ENCODE data around the gene ANTXR1. TPM values are rescaled to one million over a fixed set of nuclear protein-coding genes. Genes with fewer than 3 reads are reported as not detected.

Gene ANTXR1
- total RNA-seq, 1 experiment from 2014 or later = 48.3 TPM

DNA sequence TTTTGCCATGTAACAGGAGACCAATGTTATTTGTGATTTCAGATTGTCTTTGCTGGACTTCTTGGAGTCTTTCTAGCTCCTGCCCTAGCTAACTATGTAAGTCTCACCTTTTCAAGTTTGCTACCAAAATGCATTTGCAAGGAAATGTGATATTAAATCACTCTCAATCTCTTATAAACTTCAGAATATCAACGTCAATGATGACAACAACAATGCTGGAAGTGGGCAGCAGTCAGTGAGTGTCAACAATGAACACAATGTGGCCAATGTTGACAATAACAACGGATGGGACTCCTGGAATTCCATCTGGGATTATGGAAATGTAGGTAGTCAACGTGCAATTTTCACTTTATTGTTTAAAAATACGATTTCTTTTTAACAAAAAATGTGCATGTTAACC is 35.5 kb upstream of the ANTXR1 start:
- Histone ChIP-seq H3K27me3 (ENCODE audit: insufficient read depth, low read depth) (no peaks in the 10 kb centered on the region), H3K27ac (no peak overlapping the region), H3K36me3 (ENCODE audit: low read depth) (no peaks in the 10 kb centered on the region), H3K79me2 (ENCODE audit: low read depth) (no peaks in the 10 kb centered on the region), H3K4me2 (no peak overlapping the region), H3K4me1 (replicated peaks; ENCODE audit: insufficient read depth) (peaks cover 7% of the 10 kb centered on the region), H3F3A (ENCODE audit: insufficient read depth, low read depth) (peaks cover 6% of the 10 kb centered on the region), H3K4me3 (no peak overlapping the region), H2AFZ (no peak overlapping the region), H3K9me3 (ENCODE audit: insufficient read depth, low read depth) (no peaks in the 10 kb centered on the region), H3K9me2 (ENCODE audit: insufficient read depth) (no peaks in the 10 kb centered on the region), H4K20me1 (ENCODE audit: insufficient read depth) (no peaks in the 10 kb centered on the region)
- TF ChIP-seq, protein P1, sequence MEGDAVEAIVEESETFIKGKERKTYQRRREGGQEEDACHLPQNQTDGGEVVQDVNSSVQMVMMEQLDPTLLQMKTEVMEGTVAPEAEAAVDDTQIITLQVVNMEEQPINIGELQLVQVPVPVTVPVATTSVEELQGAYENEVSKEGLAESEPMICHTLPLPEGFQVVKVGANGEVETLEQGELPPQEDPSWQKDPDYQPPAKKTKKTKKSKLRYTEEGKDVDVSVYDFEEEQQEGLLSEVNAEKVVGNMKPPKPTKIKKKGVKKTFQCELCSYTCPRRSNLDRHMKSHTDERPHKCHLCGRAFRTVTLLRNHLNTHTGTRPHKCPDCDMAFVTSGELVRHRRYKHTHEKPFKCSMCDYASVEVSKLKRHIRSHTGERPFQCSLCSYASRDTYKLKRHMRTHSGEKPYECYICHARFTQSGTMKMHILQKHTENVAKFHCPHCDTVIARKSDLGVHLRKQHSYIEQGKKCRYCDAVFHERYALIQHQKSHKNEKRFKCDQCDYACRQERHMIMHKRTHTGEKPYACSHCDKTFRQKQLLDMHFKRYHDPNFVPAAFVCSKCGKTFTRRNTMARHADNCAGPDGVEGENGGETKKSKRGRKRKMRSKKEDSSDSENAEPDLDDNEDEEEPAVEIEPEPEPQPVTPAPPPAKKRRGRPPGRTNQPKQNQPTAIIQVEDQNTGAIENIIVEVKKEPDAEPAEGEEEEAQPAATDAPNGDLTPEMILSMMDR (conservative IDR thresholded peaks at IDR 0.05) = no peak
- TF ChIP-seq EZH2 (IDR thresholded peaks at IDR 0.05; ENCODE audit: low read depth) = no peak
- ChIA-PET POLR2A (ENCODE audit: unreplicated experiment) (no interaction called here), CTCF (no interaction called here)
- no TSS peak for BruUV-seq (replicated peaks)
- intact Hi-C loops (cut with micrococcal nuclease; ENCODE audit: unreplicated experiment) = no loop called here
- DNase-seq = no peak

DNA sequence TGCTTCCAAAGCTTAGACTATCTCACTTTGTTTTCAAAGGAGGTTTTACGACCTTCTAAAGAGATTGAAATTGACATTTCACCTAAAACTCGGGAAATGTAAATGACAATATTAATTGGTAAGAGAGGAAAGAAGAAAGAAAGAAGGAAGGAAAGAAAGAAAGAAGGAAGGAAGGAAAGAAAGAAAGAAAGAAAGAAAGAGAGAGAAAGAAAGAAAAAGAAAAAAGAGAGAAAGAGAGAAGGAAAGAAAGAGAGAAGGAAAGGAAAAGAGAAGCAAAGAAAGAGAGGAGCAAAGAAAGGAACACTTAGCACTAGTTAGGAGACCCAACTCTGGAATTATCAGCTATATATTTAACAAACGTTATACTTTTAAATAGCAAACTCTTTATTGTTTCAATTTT is 34.9 kb upstream of the ANTXR1 start:
- no peak for DNase-seq
- no peaks in the 10 kb centered on the region for H3K9me2 ChIP-seq (ENCODE audit: insufficient read depth)
- no peaks in the 10 kb centered on the region for H3K9me3 ChIP-seq (ENCODE audit: insufficient read depth, low read depth)
- ChIA-PET POLR2A (ENCODE audit: unreplicated experiment) (no interaction called here), CTCF (interaction anchor here (0.6 kb wide), 1 partner anchor 262 kb away, joined by 3 read pairs; no protein-coding TSS in a partner anchor)
- no peak for TF ChIP-seq EZH2 (IDR thresholded peaks at IDR 0.05; ENCODE audit: low read depth)
- TF ChIP-seq, protein P1 (conservative IDR thresholded peaks at IDR 0.05) = no peak
- H3F3A ChIP-seq (ENCODE audit: insufficient read depth, low read depth) = no peaks in the 10 kb centered on the region; the same call in 1 of the 2 replicates
- H2AFZ ChIP-seq = no peak overlapping the region
- H3K79me2 ChIP-seq (ENCODE audit: low read depth) = no peaks in the 10 kb centered on the region
- H3K36me3 ChIP-seq (ENCODE audit: low read depth) = no peaks in the 10 kb centered on the region
- H3K27me3 ChIP-seq (ENCODE audit: insufficient read depth, low read depth) = no peaks in the 10 kb centered on the region
- no peak overlapping the region for H3K4me3 ChIP-seq
- peaks cover under 1% of the 10 kb centered on the region; the same call in 1 of the 2 replicates for H3K4me1 ChIP-seq (replicated peaks; ENCODE audit: insufficient read depth)
- H4K20me1 ChIP-seq (ENCODE audit: insufficient read depth) = no peaks in the 10 kb centered on the region
- BruUV-seq (replicated peaks) = no TSS peak
- intact Hi-C loops (cut with micrococcal nuclease; ENCODE audit: unreplicated experiment) = no loop called here
- H3K27ac ChIP-seq = no peak overlapping the region
- no peak overlapping the region for H3K4me2 ChIP-seq

DNA sequence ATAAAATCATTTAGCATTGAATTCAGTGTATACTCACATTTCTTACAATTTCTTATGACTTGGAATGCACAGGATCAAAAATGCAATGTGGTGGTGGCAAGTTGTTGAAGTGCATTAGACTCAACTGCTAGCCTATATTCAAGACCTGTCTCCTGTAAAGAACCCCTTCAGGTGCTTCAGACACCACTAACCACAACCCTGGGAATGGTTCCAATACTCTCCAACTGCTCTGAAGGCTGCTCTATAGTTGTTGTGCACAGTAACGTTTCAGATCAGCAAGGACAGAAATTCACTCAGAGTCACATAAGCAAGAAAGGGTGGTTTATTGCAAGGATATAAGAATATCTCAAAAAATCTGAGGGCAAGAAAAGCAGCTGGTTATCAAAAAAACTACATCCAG is 32.0 kb upstream of the ANTXR1 start:
- H3K9me2 ChIP-seq (ENCODE audit: insufficient read depth) = no peaks in the 10 kb centered on the region
- H3K36me3 ChIP-seq (ENCODE audit: low read depth) = no peaks in the 10 kb centered on the region
- no peaks in the 10 kb centered on the region for H3F3A ChIP-seq (ENCODE audit: insufficient read depth, low read depth)
- intact Hi-C loops (cut with micrococcal nuclease; ENCODE audit: unreplicated experiment) = no loop called here
- no peak overlapping the region for H3K4me3 ChIP-seq
- H3K4me2 ChIP-seq = no peak overlapping the region
- no peaks in the 10 kb centered on the region for H3K79me2 ChIP-seq (ENCODE audit: low read depth)
- ChIA-PET CTCF (no interaction called here), POLR2A (ENCODE audit: unreplicated experiment) (no interaction called here)
- no peaks in the 10 kb centered on the region for H3K9me3 ChIP-seq (ENCODE audit: insufficient read depth, low read depth)
- H3K27me3 ChIP-seq (ENCODE audit: insufficient read depth, low read depth) = no peaks in the 10 kb centered on the region
- no peak for DNase-seq
- H4K20me1 ChIP-seq (ENCODE audit: insufficient read depth) = no peaks in the 10 kb centered on the region
- H3K4me1 ChIP-seq (replicated peaks; ENCODE audit: insufficient read depth) = no peaks in the 10 kb centered on the region
- BruUV-seq (replicated peaks) = no TSS peak
- TF ChIP-seq, protein P1 (conservative IDR thresholded peaks at IDR 0.05) = no peak
- no peak for TF ChIP-seq EZH2 (IDR thresholded peaks at IDR 0.05; ENCODE audit: low read depth)
- no peak overlapping the region for H2AFZ ChIP-seq
- no peak overlapping the region for H3K27ac ChIP-seq
